CD4-positive, alpha-beta T cell treated with Interleukin-15 for 4 hours (primary cell): ENCODE results near the gene PHLDB2.

Experiments
- DNase-seq: peaks from one replicate; pipeline ENCODE4 v3.0.0-alpha.2; 2020; ENCODE audit warnings: low spot score

The PHLDB2 gene

GRCh38 chr3:111926266-111926676 is 67.2 kb downstream of the PHLDB2 start:
- no peak for DNase-seq

- no peak for DNase-seq
Measured at GRCh38 chr3:111928613-111929012, 69.5 kb downstream of the PHLDB2 start.

- DNase-seq, result no peak
Measured at GRCh38 chr3:111929484-111929883, 70.4 kb downstream of the PHLDB2 start.

DNA sequence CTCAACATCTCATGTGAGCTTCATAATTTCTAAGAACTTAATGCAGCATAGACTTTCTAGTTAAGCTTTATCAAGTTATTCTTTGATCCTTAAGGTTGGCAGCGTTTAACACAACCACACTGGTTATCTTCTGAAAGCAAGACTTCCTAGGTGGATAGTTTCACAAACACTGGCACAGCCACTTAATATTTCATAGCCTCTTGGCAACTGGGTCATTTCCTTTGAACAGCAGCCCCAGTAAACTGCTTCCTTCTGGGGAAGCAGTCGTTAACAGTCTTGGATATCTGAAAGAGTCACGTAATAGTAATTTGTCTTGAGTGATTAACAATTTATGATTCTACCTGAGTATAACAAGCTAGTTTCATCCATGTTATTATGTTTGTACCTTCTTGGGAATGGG is 73.9 kb downstream of the PHLDB2 start:
- DNase-seq, result no peak

DNA sequence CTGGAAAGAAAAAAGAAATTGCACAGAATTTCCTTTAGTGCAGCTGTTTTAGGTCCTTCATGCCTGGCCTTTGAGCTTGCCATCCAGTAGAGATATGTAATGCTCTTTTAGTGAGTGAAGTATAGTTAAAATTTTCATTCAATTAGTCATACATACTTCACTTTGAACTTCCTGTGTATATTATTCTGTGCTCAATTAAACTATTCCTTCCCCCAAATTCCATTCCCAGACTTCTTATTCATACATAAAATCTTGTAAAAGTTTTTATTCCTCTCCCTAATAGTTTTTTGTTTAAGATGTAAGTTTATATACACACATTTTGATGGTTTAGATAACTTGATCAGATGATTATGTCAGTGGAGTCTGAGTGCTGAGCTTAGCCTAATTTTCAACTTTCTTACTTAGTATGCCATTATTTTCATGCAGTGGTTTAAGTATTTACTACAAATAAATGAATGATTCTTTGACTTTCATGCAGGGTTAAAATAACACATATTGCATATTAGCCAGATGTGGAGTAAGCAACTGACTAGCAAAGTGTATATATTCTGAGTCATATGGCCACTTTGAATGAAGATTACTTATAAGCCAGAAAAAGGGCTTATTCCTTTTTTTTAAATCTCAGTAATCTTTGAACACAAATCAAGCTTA is 77.3 kb downstream of the PHLDB2 start:
- DNase-seq, result no peak

DNA sequence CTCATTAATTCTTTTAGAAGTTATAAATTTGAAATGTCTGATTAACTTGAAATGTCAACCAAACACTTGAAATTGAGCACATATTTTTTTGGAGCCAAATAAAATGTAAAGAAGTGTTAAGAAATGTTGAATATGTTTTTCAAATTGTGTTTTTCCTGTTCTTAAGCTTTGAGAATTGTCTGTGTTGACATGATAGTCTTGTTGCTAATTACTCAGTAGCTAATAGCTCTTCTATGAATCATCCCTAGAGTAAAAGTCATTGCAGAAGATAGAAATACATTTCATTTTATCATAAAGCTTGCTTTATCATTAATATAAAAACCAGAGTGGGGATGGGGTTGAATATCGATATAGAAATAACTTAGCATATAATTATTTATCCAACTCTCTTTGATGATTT is 77.9 kb downstream of the PHLDB2 start:
- no peak for DNase-seq

- no peak for DNase-seq
Measured at GRCh38 chr3:111937871-111938270, 78.8 kb downstream of the PHLDB2 start.

DNA sequence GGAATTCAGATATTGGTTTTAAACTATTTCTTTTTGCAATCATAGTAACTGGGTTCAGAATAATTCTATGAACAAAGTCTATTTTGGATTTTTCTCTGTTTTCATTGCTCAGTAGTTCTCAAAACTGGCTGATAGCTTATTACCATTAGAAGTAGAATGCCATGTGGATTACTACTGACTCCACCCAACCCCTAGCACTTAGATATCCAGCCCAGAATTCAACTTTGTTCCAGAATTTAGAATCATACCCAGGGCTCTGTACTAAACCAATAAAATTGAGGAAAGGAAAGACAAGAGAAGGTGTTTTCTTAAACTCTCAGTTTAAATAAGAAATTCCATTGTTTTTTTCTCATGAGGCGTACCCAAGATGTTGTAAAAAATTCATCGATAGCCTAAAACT is 80.8 kb downstream of the PHLDB2 start:
- no peak for DNase-seq

GRCh38 chr3:111943533-111943932 is 84.5 kb downstream of the PHLDB2 start:
- no peak for DNase-seq

DNA sequence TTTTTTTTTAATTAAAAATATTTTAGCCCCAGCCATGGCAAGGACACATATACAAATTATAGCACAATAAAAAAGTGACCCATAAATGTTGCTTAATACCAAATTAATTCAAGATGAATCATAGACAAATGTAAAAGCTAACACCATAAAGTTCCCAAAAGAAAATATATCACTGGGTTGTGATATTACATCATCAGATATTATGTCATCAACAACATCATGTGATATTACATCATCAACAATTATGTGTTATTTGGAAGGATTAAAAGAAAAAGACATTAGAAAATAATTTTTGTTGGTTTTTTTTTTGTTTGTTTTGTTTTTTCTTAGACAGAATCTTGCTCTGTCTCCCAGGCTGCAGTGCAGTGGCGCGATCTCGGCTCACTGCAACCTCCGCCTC is 85.3 kb downstream of the PHLDB2 start:
- no peak for DNase-seq

DNA sequence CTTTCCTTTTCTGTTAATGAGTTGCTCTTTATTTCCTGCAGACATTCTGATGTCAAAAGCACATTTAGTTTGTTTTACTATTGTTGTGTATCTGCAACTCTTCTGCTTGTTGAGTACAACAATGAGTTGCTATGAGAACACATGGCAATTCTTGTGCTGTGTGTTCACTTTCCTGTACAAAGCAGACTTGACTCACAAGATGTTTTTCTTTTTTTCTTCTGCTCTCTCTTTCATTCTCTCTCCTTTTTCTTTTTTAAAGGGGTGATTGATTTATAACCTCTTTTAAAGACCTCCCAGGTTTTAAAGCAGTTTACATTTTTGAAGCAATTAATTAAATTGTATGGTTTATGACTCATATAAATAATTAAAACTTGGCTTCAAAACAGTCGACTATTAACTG is 88.2 kb downstream of the PHLDB2 start:
- no peak for DNase-seq

- no peak for DNase-seq
Measured at GRCh38 chr3:111948786-111949185, 89.7 kb downstream of the PHLDB2 start.

DNA sequence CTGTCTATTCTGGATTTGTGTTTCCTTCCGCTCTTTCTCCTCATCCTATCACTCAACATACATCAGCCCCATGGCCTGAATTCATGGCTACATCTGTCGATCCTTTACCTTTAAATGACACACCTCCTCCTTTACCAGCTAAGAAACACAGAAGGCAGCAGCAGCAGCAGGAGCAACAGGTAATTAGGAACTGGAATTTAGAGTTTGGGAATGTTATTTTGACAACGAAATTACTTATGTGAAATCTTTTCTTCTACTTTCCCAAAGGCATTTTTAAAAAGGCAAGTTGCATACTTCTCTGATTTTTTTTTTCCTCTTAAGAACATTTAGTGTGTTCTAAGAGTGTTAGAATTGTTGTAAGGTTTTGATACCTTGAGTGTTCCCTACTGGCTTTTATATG is 90.6 kb downstream of the PHLDB2 start:
- DNase-seq, result no peak

GRCh38 chr3:111951032-111951431 is 92.0 kb downstream of the PHLDB2 start:
- DNase-seq, result no peak

GRCh38 chr3:111952086-111952485 is 93.0 kb downstream of the PHLDB2 start:
- no peak for DNase-seq

GRCh38 chr3:111952866-111953450 is 93.9 kb downstream of the PHLDB2 start:
- DNase-seq, result no peak

DNA sequence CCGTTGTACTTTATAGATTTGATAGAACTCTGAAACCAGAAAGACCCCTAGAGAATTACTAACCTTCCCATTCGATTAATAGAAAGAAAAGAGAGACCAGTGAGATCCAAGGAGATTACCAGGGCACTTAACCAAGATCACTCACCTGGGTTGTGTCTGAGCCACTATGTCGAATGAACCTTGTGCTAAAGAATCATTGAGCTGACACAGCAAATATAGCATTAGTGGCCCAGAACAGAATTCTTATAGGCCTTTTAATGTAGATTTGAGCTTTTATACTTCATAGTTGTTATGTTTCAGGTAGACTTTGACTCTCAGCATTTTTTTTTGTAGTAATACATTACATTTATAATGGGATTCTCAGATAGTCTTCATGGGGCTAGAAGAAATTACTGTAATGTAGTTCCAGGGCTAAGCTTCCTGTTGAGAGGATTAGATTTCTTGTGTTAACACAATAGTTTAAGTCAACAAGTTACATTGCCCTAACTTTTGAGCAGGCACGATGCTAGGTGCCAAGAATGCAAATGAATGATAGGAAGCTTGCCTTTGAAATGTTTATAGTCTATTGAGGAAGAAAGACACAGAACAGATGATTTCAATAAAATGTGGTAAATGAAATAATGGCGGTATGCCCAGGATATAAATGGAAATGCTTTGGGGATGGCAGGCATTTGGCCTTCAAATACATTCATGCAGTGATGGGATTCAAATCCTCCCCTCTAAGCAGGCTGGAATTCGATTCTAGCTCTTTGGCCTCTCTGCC is 95.3 kb downstream of the PHLDB2 start:
- no peak for DNase-seq

- DNase-seq, result no peak
Measured at GRCh38 chr3:111955876-111956275, 96.8 kb downstream of the PHLDB2 start.

DNA sequence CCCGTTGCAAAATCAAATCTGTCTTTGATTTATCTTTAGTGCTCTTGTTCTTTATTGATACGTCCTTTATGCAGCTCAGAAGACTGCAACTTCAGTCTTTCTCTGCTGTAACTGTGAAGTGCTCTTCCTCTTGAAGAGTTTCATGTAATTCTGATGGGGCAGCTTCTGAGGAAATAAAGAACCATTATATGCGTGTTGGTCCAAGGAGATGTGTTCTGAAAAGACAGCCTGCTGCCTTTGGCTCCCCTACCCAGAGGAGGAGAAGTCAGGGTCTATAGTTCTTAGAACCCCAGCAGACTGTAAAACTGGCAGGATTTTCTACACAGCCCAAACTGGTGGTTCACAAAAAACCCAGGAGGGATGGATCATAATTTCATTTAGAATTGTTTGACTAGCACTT is 97.4 kb downstream of the PHLDB2 start:
- DNase-seq, result no peak

GRCh38 chr3:111956995-111957734 is 98.1 kb downstream of the PHLDB2 start:
- no peak for DNase-seq

DNA sequence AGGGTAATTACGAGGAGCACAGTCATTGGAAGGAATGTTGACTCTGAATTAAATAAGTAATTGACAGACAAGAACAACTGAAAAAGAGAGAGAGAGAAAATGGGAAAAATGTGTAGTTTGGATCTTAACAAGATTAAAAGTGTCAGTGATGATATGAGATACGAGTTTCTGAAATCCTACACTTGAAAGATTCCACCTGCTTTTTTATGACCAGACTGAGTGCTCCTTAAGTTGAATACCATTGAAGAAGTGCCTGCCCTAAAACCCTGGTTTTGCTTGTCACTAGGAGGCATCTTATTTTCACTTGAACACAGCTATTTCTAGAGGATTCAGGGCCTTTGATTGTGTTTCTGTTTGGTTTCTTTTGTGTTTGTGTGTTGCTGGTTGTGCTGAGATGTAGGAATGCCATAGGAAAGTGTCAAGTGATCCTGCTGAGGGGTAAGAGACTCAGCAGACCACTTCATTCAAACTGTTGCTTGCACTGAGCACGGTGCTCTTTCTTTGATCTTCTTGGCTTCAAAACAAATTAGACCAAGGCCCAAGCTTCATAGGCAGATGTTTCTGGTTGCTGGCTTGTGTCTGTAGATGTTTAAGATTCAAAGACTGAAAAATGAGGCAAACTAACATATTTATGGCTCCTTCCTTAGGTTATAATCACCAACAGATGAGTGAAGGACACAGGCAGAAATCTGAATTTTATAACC is 102.5 kb downstream of the PHLDB2 start:
- DNase-seq, result no peak

DNA sequence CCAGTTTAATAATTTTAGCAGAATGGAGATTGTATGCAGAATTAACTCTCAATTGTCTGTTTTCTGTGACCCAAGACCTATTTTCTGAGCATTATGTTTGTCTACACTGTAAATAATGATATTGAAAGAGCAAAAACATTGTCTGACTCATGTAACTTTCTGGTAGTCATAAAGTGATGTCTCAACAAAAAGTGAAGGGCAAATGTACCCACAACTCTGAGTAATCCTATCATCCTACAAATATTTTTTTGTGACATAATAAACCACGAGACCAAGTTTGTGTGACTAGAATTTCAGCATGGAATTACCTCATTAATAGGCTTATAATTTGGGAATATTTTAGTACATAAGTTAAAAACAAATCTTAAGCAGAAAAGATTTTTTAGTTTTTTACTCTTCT is 104.4 kb downstream of the PHLDB2 start:
- no peak for DNase-seq
